Fibroblast of gingiva (primary cell): ENCODE measurements around the gene MPZ.
A peak's percentile ranks its signal among the peaks of the same experiment; 100 is the strongest.
"Not testable (repeated sequence)": the region's sequence is repeated elsewhere in the genome, so short reads cannot be mapped to it uniquely, and the experiment has no call there.

Source experiments
- DNase-seq: peaks from one replicate; pipeline ENCODE4 v3.0.0-alpha.2; 2011; ENCODE audit warnings: low read depth

The MPZ gene

GRCh38 chr1:161300478-161300877, 9.3 kb downstream of the MPZ start:
- DNase-seq = no peak

DNA sequence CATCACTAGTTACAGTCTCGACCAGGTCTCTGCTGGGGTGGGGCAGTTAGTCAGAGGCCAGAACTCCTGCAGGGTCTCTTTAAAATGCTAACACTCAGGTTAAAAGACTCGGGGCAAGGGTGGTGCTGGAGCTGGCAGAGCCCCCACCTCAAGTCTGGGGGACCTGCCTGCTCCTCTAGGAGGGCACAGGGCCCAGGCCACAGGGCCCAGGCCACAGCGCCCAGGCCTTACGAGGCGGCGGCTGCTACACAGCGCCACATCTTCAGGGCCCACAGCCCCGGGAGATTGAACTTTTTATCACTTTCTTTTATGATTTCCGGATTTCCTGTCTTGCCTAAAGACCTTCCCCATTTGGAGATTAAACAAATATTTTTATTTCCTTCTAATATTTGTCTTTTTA, 10.4 kb downstream of the MPZ start:
- DNase-seq = no peak

GRCh38 chr1:161298116-161298515, 11.7 kb downstream of the MPZ start:
- DNase-seq = no peak

DNA sequence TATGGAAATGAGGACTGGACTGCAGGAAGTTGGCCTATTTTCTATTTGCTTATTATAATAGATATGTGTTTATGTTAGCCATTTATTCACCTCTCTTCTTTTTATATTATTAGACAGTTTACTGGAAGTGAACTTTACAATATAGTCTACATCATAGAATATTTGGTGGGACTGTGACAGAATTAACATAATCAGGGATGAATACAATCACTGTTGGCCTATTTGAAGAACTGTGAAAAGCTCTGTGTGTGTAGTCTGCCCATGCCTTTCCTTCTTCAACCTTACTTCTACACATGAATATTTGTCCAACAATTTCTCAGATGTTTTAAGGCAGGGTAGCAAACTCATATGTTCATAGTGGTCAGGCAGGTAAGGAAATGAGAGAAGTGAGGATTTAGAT, 12.4 kb downstream of the MPZ start:
- no peak for DNase-seq

- no peak for DNase-seq
Measured at GRCh38 chr1:161290779-161291178, 19.0 kb downstream of the MPZ start.

GRCh38 chr1:161287482-161288054, 22.2 kb downstream of the MPZ start:
- DNase-seq = no peak

GRCh38 chr1:161285521-161285920, 24.2 kb downstream of the MPZ start:
- no peak for DNase-seq

- no peak for DNase-seq
Measured at GRCh38 chr1:161285113-161285512, 24.7 kb downstream of the MPZ start.

GRCh38 chr1:161282991-161283390, 26.8 kb downstream of the MPZ start:
- no peak for DNase-seq

GRCh38 chr1:161274874-161275273, 34.9 kb downstream of the MPZ start:
- DNase-seq = no peak

DNA sequence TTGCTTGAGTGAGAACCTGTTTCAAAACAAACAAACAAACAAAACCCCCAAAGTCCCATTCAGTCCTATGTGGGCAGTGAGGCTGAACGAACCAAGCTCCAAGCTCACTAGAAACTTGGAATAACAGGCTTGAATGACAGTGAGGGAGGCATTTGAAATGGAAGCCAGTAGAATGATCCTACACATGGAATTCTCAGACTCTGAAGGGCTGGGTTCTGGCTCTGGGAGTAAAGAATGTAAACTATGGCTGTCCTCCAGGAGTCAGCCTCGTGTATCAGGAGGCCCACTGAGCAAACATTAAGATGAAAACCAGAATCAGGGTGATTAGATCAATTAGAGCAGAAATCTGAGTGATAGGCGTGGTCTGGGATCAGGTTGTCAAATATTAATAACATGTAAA, 36.4 kb downstream of the MPZ start:
- DNase-seq = no peak

DNA sequence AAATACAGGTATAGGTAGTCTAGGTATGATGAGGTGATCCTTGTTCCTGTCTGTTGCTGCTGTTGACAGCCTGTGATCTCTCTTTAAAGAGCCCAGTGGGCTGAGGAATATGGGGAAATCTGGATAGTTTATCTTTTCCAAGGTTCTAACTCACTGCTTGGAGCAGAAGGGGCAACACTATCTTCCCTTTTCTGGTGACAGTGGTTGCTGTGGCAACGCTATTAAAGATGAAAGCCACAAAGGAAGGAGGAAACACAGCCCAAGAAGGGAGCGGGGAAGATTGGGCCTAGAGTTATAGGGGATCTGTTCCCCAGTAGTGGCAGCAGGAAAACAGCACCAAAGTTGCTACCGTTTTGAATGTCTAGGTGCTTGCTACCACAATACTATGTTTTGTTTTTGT, 42.4 kb downstream of the MPZ start:
- DNase-seq = no peak

GRCh38 chr1:161266836-161267235, 42.9 kb downstream of the MPZ start:
- no peak for DNase-seq

DNA sequence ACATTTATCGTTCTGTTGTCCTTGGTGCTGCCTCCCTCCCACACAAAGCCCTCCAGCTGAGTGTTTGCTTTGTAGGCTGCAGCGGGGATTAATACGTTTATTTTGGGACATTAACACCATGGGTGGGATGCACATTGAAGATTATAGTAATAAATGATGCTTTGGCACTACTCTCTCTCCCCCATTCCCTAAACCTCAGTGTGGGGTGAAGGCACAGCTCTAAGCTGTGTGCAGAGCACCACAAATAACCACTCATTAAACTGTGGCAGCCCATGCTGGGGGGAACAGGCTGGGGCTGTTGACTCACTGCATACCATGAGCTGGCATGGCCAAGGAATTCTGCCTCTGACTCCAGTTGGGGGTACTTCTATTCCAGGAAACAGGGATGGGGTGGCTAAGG, 43.6 kb downstream of the MPZ start:
- DNase-seq = no peak

DNA sequence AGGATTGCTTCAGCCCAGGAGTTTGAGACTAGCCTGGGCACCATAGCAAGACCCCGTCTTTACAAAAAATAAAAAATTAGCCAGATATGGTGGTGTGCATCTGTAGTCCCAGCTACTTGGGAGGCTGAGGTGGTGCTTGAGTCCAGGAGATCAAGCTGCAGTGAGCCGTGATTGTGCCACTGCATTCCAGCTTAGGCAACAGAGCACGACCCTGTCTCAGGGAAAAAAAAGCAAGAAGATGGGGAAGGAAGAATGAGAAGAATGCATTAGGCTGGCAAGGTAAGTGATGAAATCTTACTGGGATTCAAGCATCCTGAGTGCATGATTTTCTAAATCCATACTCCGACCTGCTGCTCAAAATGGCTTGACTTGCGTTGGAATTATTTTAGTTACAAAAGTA, 44.5 kb downstream of the MPZ start:
- no peak for DNase-seq

GRCh38 chr1:161261261-161262235, 48.2 kb downstream of the MPZ start:
- DNase-seq = no peak

GRCh38 chr1:161260376-161261260, 49.1 kb downstream of the MPZ start:
- peak; percentile 21 for DNase-seq

DNA sequence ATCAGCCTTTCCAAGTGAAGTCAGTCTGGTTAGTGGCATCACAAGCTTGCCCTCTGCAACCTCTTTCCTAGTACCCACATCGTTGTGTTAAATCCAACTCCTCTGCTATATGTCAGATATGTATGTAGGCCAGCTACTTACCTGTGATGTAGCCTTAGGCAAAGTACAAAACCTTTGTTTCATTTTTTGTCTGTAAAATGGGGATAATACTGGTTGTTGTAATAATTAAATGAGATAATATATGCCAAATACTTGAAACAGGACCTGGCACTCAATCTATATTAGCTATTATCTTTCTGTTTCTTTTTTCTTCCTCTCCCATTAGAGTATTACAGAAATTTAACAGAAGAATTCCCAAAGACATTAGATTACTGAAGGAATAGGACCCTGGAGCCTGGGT, 50.0 kb downstream of the MPZ start:
- DNase-seq = no peak

GRCh38 chr1:161259345-161259702, 50.4 kb downstream of the MPZ start:
- no peak for DNase-seq

GRCh38 chr1:161258439-161259344, 51.1 kb downstream of the MPZ start, which contains the start of gene PCP4L1:
Gene PCP4L1 (plus strand): TSS chr1:161258745. CDS start chr1:161258975, 230 bp downstream.
- peak; percentile 32 for DNase-seq

DNA sequence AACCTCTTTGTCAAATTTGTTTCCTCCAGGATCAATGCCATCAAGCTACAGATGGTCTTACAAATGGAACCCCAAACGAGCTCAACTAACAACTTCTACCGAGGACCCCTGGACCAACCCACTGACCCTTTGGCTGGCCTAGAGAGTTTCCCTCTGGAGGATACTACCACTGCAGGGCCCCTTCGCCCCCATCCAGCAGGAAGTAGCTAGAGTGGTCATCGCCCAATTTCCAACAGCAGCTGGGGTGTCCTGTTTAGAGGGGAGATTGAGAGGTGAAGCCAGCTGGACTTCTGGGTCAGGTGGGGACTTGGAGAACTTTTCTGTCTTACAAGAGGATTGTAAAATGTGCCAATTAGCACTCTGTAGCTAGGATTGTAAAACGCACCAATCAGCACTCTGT, 52.7 kb downstream of the MPZ start:
- DNase-seq = not testable (repeated sequence)
